Head of caudate nucleus (tissue), 42 donors: ENCODE data around the gene MLLT1.

ENCODE experiments used
- DNase-seq, 42 donors: peaks; one replicate each; pipeline versions ENCODE4 v3.0.0 to v3.0.0-alpha.2; 2020 to 2021; ENCODE audit warnings: mixed read lengths in 7 of 42
- intact Hi-C: fragments of 100-400 bp; cut with DNase I; formaldehyde crosslinking; loops from one replicate; pipeline ENCODE4 v1.15.0; 2022

Gene MLLT1

DNA sequence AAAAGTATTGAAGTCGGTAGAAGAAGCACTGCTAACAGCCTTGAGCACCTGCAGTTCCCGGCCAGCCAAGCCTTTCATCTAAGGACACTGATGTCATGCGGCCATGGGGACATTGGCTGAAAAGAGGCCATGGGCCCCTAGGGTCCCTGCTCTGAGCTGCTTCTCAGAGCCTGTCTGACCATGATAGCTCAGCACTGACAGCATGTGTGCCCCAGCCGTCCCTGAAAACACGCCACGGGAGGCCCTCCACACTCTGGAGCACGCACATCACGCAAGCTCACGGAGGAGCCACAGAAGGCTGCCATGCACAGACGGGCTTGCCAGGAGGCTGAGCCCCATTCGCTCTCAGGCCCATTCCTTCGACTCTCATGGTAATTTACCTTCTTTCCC is 51.8 kb downstream of the MLLT1 start:
- intact Hi-C loops: no loop called here

GRCh38 chr19:6227156-6227935 is 52.4 kb downstream of the MLLT1 start:
- DNase-seq: no peak
- intact Hi-C loops: no loop called here

More for the DNA sequence above, 51.8 kb downstream of the MLLT1 start:
- no peak for DNase-seq

DNA sequence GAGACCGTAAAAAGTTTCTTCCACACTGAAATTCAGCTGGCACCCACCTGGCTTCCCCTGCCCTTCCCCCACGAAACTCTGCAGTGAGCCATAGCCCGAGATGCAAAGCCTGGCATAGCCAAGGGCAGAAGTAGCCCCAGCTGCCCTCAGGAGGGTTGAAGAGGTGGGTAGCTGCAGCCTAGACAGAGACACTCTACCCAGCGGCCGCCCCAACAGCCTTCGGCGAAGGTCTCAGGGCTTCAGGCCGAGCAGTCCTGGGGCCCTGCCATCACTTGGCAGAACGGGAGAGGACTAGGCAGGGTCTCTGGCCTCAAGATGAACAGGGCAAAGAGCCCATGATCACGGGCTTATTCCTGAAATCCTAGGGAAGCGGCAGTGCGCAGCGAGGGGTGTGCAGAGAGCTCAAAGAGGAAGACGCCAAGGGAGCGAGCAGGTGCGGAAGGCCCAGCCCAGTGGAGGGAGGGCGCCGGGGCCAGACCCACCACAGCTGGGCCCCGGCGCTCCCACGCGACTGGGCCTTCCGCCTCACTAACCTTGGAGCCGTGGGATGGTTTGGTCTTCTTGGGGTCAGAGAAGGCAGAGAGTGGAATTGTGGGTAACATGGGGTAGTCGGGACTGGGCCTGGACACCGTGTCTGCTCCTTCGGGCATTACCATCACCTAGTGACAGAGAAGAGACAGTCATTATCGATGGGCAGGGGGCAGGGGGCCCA is 53.2 kb downstream of the MLLT1 start:
- DNase-seq: no peak

DNA sequence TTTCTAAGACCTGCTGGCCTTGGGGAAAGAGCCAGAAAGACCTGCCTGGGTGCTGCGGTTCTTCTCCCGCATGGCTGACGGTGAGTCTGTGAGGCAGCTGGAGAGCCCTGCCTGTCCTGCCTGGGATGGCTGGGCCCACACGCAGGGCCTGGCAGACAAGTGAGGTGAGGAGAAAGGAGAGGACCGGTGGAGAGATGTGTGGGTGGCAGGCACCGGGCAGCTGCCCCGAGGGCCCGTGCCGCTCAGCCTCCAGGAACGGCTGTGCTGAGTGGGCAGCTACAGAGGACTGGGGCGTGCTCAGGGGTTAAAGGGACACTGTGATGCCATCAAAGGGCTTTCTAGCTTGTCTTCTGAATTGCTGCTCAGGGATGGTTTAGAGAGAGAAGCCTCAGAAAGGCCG is 53.8 kb downstream of the MLLT1 start:
- DNase-seq: no peak
- intact Hi-C loops: no loop called here

More for the DNA sequence above, 53.2 kb downstream of the MLLT1 start:
- intact Hi-C loops: no loop called here

GRCh38 chr19:6225232-6225865 is 54.4 kb downstream of the MLLT1 start:
- intact Hi-C loops: no loop called here
- peak in 1 of 42 donors; percentile 38 for DNase-seq

GRCh38 chr19:6224308-6224675 is 55.5 kb downstream of the MLLT1 start:
- intact Hi-C loops: no loop called here
- no peak for DNase-seq

- DNase-seq: no peak
Measured at GRCh38 chr19:6223461-6224307, 56.1 kb downstream of the MLLT1 start.

DNA sequence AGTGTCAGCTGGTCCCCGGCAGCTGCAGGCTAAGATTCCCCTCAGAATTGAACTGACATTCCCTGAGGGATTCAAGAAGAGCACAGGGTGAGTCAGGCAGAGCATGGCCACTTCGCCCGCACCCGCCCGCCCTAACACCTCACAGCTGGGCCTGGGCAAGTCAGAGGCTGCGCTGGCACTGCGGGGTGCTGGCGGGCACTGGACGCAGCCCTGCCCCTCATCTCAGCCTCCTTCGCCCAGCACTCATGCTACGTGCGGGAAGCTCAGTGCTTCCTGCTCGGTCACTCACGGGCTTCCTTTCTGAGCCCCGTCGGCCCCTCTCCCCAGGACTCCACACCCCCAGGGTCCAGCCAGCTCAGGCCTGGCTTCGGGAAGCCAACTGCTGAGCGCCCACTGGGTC is 56.9 kb downstream of the MLLT1 start:
- intact Hi-C loops: no loop called here
- no peak for DNase-seq

More at GRCh38 chr19:6223461-6224307, 56.1 kb downstream of the MLLT1 start:
- intact Hi-C loops: no loop called here

- intact Hi-C loops: no loop called here
Measured at GRCh38 chr19:6221878-6222746, 57.7 kb downstream of the MLLT1 start.

DNA sequence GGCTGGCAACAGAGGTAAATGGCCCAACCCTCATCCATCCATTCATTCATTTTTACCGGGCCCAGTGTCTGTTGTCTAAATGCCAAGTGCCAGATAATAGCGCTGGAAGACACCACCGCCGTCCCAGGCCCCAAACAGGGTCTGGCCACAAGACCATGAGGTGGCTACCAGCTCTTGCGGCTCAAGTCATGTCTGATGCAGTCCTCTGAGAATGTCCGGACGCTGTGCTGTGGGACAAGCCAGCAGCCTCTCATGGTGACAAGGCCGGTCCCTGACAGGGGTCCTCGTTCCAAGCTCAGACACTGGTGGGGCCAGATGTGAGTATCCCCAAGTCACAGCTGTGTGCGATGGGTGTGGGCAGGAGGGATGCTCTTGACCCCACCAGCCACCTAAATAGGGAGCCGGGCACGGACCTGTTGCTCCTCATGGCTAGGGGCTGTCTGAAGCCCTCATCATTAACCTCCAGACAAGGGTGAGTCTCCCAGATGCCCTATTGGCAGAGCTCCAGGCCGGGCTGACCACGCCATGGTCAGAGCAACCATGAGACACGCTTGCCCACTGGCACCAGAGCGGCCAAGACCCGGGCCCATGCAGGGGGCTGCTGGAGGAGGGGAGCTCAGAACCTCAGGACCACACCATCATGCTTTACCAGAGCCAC is 58.4 kb downstream of the MLLT1 start:
- no peak for DNase-seq
- intact Hi-C loops: no loop called here

More at GRCh38 chr19:6221878-6222746, 57.7 kb downstream of the MLLT1 start:
- DNase-seq: no peak

DNA sequence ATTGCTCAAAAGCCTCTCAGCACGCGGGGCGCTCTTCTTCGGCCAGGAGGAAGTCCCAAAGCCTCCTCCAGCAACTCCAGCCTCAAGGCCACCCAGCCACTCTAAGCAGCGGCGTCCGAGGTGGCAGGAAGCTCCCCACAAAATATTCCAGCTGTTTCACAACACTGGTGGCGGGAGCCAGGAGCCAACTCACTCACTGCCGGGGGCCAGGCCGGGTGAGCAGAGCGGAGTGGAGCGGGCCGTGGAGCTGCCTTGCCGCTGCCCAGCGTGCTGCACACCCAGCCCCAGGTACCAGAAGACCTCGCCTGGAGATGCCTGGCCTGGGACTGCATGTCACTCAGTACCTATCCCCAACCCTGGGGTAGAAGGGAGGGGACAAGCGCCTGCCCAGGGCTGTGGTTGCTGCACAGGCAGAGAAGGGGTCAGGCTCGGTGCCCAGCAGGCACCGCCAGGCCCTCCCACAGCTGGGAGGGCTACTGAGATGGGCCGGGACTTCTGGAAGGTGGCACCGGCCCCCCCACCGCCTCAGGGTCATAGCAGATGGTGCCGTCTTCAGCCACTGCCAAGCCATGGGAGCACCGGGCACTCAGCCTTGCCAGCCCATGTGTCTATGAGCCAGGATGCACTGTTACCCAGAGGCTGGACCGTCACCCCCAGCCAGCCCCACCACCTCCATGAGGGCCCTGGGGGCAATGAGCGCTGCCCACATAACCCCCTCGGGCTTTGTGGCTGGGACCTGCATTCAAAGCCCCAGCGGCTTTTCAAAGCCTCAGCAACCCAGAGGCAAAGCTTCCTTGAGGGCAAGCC is 59.2 kb downstream of the MLLT1 start:
- no peak for DNase-seq
- intact Hi-C loops: no loop called here

GRCh38 chr19:6219586-6220290 is 60.0 kb downstream of the MLLT1 start:
- no peak for DNase-seq
- intact Hi-C loops: loop anchor here (5.0 kb wide), 2 partner anchors 63 to 78 kb away; no protein-coding TSS in a partner anchor

DNA sequence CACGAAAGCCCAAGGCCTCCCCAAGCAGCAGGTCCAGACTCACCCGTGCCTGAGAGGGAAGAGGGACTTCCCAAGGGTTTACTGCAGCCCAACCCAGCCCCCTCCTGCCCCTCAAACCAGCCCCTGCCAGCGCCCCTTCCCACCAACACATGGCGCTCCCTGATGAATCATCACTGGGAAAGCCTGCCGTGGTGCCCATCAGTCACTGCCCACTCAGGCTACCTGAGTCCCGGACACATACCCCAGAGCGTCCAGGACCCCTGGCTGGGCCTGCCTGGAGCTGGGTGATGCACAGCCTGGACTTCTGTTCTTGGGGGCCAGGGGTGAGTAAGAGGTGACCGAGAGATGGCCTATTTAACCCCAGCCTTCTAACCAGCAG is 60.6 kb downstream of the MLLT1 start:
- no peak for DNase-seq

GRCh38 chr19:6218491-6219146 is 61.2 kb downstream of the MLLT1 start:
- DNase-seq: peak; percentile 73 to 97 (median 90)
- intact Hi-C loops: loop anchor here (5.0 kb wide), 2 partner anchors 64 to 79 kb away; no protein-coding TSS in a partner anchor

More for the DNA sequence above, 60.6 kb downstream of the MLLT1 start:
- intact Hi-C loops: loop anchor here (5.0 kb wide), 2 partner anchors 63 to 78 kb away; no protein-coding TSS in a partner anchor

- intact Hi-C loops: loop anchor here (5.0 kb wide), 2 partner anchors 64 to 79 kb away; no protein-coding TSS in a partner anchor
Measured at GRCh38 chr19:6217752-6218334, 61.9 kb downstream of the MLLT1 start.

More at GRCh38 chr19:6217752-6218334, 61.9 kb downstream of the MLLT1 start:
- no peak for DNase-seq
